Measurements from ENCODE around the gene MPRIP.

DNA sequence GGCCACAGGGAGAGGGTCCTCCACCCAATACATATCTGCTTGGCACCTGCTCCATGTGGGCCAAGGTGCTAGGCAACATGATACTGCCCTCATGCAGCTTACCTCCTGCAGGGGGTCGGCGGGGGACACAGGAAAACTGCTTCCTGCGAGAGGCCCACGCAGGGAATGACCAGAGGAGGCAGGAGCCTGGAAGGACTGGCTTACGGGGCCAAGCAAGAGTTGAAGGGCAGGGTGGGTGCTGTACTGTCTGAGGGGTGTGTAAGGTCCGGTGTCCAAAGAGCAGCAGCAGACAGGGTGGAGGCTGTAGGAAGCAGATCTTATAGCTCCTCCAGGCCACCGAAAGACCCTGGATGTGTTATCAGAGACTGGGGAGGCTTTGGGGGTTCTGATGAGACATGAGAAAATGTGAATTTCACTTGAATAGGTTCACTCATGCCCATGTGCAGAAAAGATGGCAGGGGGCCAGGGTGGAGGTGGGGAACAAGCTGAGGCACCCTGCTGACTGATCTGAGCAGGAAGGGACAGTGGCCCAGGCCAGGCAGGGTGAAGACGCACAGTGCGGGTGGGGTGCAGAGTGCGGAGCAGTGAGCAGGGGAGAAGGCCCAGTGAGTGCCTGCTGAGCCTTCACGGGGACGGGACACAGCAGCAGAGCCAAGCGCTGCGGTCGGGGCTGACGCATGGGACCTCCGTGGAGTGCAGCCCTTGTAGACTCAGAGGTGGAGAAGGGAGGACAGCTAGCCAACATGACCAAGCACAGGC lies 186.4 kb downstream of the MPRIP start:
- TF ChIP-seq, protein P1, sequence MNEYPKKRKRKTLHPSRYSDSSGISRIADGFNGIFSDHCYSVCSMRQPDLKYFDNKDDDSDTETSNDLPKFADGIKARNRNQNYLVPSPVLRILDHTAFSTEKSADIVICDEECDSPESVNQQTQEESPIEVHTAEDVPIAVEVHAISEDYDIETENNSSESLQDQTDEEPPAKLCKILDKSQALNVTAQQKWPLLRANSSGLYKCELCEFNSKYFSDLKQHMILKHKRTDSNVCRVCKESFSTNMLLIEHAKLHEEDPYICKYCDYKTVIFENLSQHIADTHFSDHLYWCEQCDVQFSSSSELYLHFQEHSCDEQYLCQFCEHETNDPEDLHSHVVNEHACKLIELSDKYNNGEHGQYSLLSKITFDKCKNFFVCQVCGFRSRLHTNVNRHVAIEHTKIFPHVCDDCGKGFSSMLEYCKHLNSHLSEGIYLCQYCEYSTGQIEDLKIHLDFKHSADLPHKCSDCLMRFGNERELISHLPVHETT (CRISPR knock-in tag; conservative IDR thresholded peaks at IDR 0.05): no peak
- TF ChIP-seq POLR2A (IDR thresholded peaks at IDR 0.05; ENCODE audit: insufficient read depth in 1 of 2, low read depth in 2 of 2, low read length in 2 of 2): no peak
- TF ChIP-seq SALL2 (CRISPR knock-in tag; IDR thresholded peaks at IDR 0.05): no peak
- no peak for TF ChIP-seq MEIS2 (CRISPR knock-in tag; IDR thresholded peaks at IDR 0.05)
